MCF 10A (cell line): ENCODE results near the gene ABHD14A. TPM values are rescaled to one million over a fixed set of nuclear protein-coding genes. Genes with fewer than 3 reads are reported as not detected.

ENCODE experiments used
- BruUV-seq: library from RNA; stranded (reverse); fragments of 400-500 nt; replicated peaks from 2 replicates; lab custom pipeline; 2021; lab: Mats Ljungman, UMichigan
- CTCF ChIA-PET: fragments of 300-600 bp; sonication (Branson Sonifier 250); formaldehyde crosslinking; extraction: SDS; loops from one replicate; lab custom pipeline; 2021; ENCODE audit warnings: antibody characterized with exemption, inconsistent platforms; lab: Yijun Ruan, JAX
- POLR2A ChIA-PET: fragments of 300-600, 350-650 bp; sonication (Branson Sonifier 250); formaldehyde crosslinking; extraction: SDS; loops from one replicate; lab custom pipeline; 2020; ENCODE audit warnings: antibody characterized with exemption, inconsistent platforms; lab: Yijun Ruan, JAX
- DNase-seq: peaks from one replicate; pipeline ENCODE4 v3.0.0-alpha.2; 2018; ENCODE audit not compliant: unreplicated experiment
- H3K27ac Mint-ChIP-seq: one replicate; pipeline ENCODE4 v1.8.0; 2022; ENCODE audit warnings: mild to moderate bottlenecking, low read depth, mixed read lengths; ENCODE audit not compliant: unreplicated experiment
- H3K27me3 Mint-ChIP-seq: one replicate; pipeline ENCODE4 v1.8.0; 2022; ENCODE audit warnings: mixed read lengths; ENCODE audit not compliant: insufficient read depth, unreplicated experiment
- H3K36me3 Mint-ChIP-seq: one replicate; pipeline ENCODE4 v1.8.0; 2022; ENCODE audit warnings: mild to moderate bottlenecking, moderate library complexity, mixed read lengths; ENCODE audit not compliant: insufficient read depth, unreplicated experiment
- H3K4me1 Mint-ChIP-seq: one replicate; pipeline ENCODE4 v1.8.0; 2022; ENCODE audit warnings: mixed read lengths; ENCODE audit not compliant: insufficient read depth, unreplicated experiment
- H3K4me3 Mint-ChIP-seq: one replicate; pipeline ENCODE4 v1.8.0; 2022; ENCODE audit warnings: mild to moderate bottlenecking, moderate library complexity, mixed read lengths; ENCODE audit not compliant: unreplicated experiment
- H3K9me3 Mint-ChIP-seq: one replicate; pipeline ENCODE4 v1.8.0; 2022; ENCODE audit warnings: mixed read lengths; ENCODE audit not compliant: unreplicated experiment
- CTCF ChIP-seq: fragments of 200-600 bp; IDR thresholded peaks from one replicate; pipeline ENCODE4 v1.8.0; 2022; ENCODE audit warnings: antibody characterized with exemption, mild to moderate bottlenecking; ENCODE audit not compliant: unreplicated experiment
- intact Hi-C: fragments of 100-400 bp; cut with micrococcal nuclease; formaldehyde crosslinking; loops from 2 replicates; pipeline ENCODE4 v1.14.1; 2022
- total RNA-seq: library from RNA; stranded (reverse); gene quantifications from 2 replicates; pipeline ENCODE4 v1.2.3, GENCODE V29; 2022

The ABHD14A gene
- total RNA-seq, 1 experiment from 2014 or later = 8.1 TPM

GRCh38 chr3:51958603-51959521 lies 16.0 kb upstream of the ABHD14A start:
- Mint-ChIP-seq H3K27ac (no peak overlapping the region), H3K27me3 (no peaks in the 10 kb centered on the region), H3K9me3 (no peaks in the 10 kb centered on the region), H3K4me3 (no peak overlapping the region), H3K4me1 (peaks cover 3% of the 10 kb centered on the region), H3K36me3 (no peaks in the 10 kb centered on the region)
- ChIA-PET POLR2A (interaction anchor here (1.0 kb wide), 1 partner anchor 15 kb away, joined by 3 read pairs; the partner anchor contains the start of gene ABHD14B), CTCF (no interaction called here)
- intact Hi-C loops = no loop called here
- DNase-seq = no peak
- no TSS peak for BruUV-seq
- no peak for TF ChIP-seq CTCF

- H3K4me3 Mint-ChIP-seq = no peak overlapping the region
- ChIA-PET POLR2A (interaction anchor here (1.0 kb wide), 1 partner anchor 14 kb away, joined by 3 read pairs; the partner anchor contains the start of gene ABHD14B), CTCF (interaction anchor here (0.6 kb wide), 2 partner anchors 13 to 18 kb away, joined by 4 to 7 read pairs; partner anchors contain the start of gene RRP9)
- H3K27me3 Mint-ChIP-seq = no peaks in the 10 kb centered on the region
- intact Hi-C loops = no loop called here
- no peaks in the 10 kb centered on the region for H3K9me3 Mint-ChIP-seq
- no peaks in the 10 kb centered on the region for H3K36me3 Mint-ChIP-seq
- no peak overlapping the region for H3K27ac Mint-ChIP-seq
- TF ChIP-seq CTCF = no peak
- DNase-seq = no peak
- H3K4me1 Mint-ChIP-seq = no peaks in the 10 kb centered on the region
- BruUV-seq = no TSS peak
These were observed 15.2 kb upstream of the ABHD14A start for GRCh38 chr3:51959651-51960050.

- Mint-ChIP-seq H3K9me3 (no peaks in the 10 kb centered on the region), H3K4me3 (no peak overlapping the region), H3K4me1 (peaks cover 4% of the 10 kb centered on the region), H3K27ac (no peak overlapping the region), H3K27me3 (no peaks in the 10 kb centered on the region), H3K36me3 (no peaks in the 10 kb centered on the region)
- BruUV-seq = no TSS peak
- ChIA-PET POLR2A (interaction anchor here (0.7 kb wide), 1 partner anchor 23 kb away, joined by 5 read pairs; no protein-coding TSS in a partner anchor), CTCF (interaction anchor here (0.6 kb wide), 1 partner anchor 13 kb away, joined by 7 read pairs; no protein-coding TSS in a partner anchor)
- intact Hi-C loops = no loop called here
- no peak for TF ChIP-seq CTCF
- no peak for DNase-seq
These were observed 14.5 kb upstream of the ABHD14A start for GRCh38 chr3:51960386-51960785.

GRCh38 chr3:51961011-51961410 lies 13.9 kb upstream of the ABHD14A start:
- Mint-ChIP-seq H3K4me3 (no peak overlapping the region), H3K9me3 (no peaks in the 10 kb centered on the region), H3K27me3 (no peaks in the 10 kb centered on the region), H3K4me1 (peaks cover 10% of the 10 kb centered on the region), H3K27ac (no peak overlapping the region), H3K36me3 (no peaks in the 10 kb centered on the region)
- intact Hi-C loops = no loop called here
- TF ChIP-seq CTCF = no peak
- CTCF ChIA-PET = interaction anchor here (0.7 to 1.7 kb wide), 3 partner anchors 13 to 93 kb away, joined by 3 to 7 read pairs (median 4); partner anchors contain the start of gene ABHD14B
- POLR2A ChIA-PET = interaction anchor here (0.7 kb wide), 1 partner anchor 22 kb away, joined by 5 read pairs; no protein-coding TSS in a partner anchor
- no peak for DNase-seq
- BruUV-seq = no TSS peak
